Inflammatory macrophage treated with lipopolysaccharide for 1 hour (primary cell): ENCODE results near the gene MERTK.
"Not testable (repeated sequence)": the region's sequence is repeated elsewhere in the genome, so short reads cannot be mapped to it uniquely, and the experiment has no call there.

Experiments
- DNase-seq, 2 donors: peaks; one replicate each; pipeline ENCODE4 v3.0.0-alpha.2; 2020 to 2022

MERTK gene

DNA sequence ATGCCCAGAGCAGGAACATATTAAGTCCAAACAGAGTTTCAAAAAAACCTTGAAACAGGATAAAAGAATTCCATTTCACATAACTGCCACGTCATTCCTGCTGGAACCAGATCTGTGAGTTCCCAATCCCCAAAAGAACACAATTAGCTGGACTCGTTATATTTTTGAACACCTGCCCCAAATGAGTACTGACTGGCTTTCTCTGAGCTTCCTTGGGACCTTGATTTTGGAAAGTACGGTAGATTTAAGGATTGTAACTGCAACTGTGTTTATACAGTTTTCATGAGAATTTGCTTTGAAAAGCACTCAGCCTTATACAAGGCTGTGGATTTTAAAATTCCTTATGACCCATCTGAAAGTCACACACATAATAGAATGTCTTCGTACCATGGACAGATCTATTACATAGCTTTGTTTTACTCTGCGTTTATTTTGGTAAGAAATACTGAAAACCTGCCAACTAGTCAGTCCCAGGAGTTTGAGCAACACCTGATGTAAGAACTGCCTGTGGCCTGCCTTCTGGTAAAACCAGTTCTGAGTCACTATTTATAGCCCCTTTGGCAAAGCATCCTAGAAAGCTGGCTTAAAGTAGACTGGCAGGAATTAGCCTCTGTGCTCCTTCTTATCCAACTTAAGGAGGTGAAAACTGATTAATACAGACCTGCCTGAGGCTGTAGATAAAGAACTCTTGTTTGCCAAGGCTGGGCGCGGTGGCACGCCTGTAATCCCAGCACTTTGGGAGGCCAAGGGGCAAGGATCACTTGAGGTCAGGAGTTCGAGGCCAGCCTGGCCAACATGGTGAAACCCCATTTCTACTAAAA, 48.1 kb downstream of the MERTK start:
- no peak for DNase-seq

DNA sequence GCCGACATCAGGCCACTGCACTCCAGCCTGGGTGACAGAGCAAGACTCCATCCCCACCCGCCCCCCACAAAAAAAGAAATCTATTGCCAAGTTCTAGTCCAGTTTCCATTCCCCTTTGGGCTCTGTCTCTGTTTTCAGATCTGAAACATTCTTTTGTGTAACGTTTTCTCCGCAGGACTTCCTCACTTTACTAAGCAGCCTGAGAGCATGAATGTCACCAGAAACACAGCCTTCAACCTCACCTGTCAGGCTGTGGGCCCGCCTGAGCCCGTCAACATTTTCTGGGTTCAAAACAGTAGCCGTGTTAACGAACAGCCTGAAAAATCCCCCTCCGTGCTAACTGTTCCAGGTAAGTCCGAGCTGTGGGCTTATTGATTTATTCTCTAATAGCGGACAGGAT, 48.8 kb downstream of the MERTK start:
- DNase-seq, result no peak

DNA sequence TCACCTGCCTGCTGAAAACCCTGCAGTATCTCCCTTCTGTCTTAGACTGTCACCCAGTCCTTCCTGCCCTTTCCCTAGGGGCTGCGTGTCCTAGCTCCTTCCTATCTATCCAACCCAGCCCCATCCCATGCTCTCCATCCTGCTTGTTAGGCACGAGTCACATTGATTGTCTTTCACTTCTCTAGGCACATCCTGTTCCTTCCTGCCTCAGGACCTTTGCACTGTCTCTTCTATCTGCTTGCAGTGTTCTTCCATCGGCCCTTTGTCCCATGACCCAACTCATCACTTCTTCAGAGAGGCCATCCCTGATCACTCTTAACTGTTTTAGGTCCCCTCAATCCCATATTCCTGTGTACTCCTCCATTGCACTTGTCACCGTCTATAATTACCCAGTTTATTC, 50.4 kb downstream of the MERTK start:
- DNase-seq, result no peak

DNA sequence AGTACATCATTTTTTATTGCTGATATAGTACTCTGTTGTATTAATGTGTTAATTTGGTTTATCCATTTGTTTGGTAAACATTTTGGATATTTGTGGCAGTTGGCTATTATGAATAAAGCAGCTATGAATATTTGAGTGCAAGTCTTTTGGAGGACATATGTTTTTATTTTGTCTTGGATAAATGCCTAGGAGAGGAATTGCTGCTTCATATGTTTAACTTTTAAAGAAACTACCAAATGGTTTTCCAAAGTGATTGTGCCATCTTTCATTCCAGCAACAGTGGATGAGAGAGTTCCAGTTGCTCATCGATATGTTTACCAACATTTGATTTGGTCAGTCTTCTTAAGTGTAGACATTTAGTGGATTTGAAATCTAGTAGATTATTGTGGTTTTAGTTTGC, 51.8 kb downstream of the MERTK start:
- DNase-seq, result no peak

DNA sequence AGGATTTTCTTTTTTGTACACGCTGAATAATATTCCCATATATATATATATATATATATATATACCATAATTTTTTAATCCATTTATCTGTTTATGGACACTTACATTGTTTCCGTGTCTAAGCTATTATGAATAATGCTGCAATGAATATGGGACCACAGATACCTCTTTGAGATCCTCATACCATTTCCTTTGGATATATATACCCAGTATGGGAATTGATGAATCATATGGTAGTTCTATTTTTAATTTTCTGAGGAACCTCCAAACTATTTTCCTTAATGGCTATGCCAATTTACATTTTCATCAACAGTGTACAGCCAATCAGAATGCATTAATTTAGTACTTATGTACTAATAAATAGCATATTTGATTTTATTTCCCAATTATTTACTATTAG, 53.1 kb downstream of the MERTK start:
- DNase-seq, result no peak

DNA sequence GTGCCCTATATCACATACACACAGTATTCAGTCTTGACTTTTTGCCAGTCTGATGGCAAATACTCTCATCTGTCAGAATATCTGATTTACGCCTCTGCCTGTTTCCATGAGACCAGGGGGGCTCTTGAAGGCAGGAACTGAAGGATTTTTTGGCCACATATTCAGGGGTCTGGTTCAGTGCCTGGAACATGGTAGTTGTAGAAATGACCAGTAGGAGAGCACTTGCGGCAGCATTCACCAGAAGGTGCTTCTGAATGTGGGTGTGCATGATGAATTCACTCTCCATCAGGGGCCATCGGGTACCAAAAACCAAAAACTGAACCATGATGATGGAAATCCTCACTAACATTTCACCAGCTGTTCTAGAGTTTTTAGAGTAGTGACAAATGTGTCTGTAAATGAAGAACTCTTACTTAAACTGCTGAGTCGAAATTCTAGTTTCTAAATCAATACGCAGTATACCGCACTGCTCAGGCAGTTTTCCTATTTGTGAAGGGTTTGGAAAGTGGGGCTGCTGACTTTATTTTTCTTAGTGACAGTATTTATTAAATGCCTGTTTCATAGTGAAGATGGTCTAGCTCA, 54.6 kb downstream of the MERTK start:
- DNase-seq, result no peak

DNA sequence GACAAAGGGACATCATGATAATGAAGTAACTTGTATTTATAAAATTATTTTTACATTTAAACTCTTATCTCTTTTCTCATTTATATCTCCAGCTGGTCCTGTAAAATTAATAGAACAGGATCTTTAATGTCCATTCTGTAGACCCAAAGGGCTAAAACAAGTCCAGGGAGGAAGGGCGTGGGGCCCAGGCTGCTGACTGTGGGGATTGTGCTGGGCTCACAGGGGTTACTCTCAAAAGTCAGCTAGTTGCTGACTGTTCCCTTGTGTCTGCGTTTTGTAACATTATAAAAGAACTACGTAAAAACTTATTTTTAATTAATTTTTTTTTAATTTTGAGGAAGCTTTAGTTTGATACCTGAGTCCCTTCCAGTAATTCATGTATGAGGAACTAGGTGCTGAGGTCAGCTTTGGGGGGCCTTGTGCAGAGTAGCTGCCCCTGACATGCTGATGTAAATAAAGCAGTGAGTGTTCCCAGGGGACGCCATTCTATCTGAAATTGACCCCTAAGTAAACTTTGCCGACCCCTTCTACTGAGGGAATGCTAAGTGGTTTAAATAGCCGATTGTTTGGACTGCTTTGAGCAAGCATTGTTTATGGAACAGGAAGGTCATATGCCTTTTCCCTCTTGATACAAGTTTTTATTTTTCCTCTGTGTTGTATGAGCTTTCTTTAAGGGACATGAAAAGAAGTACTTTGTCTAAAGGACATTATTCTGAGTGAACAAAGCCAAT, 56.4 kb downstream of the MERTK start:
- no peak for DNase-seq

DNA sequence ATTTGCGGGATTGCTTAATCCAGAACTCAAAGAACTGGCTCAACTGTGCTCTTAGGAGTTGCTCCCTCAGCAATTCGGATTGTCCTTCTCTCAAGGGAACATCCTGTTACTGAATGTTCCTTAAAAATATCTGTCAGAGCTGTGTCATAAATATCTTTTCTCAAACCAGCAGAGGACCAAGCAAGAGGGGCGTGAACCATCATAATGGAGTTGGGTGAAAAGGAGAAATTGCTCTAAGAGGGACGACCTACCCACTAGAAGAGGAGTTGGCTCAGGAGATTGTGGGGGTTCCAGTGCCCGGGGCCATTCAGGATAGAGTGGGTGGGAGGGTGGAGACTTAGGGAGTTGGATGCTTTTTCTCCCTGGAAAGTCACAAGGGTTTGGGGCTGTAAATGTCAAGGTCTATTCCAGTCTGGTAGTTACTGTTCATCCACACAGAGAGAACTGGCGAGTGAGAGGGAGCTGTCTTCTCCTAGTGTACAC, 59.5 kb downstream of the MERTK start:
- DNase-seq, result peak; percentile 20 to 57

DNA sequence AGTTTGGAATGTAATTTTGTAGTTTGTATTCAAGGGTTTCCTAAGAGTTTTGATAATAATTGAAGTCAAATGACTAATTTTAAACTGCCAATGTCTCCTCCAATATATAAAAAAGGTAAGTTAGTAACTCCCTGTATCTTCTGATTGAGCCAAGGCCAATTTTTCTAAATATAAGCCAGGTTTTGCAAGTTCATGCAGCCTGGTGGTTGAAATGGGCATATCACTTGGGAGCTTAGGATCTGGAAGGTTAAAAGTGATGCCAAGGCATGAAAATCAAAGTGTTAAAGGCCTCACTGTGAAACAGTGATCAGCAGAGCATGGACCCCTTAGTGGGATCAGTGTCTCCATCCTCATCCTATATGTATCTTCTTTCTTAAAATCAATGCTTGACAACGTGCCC, 60.5 kb downstream of the MERTK start:
- DNase-seq, result no peak

DNA sequence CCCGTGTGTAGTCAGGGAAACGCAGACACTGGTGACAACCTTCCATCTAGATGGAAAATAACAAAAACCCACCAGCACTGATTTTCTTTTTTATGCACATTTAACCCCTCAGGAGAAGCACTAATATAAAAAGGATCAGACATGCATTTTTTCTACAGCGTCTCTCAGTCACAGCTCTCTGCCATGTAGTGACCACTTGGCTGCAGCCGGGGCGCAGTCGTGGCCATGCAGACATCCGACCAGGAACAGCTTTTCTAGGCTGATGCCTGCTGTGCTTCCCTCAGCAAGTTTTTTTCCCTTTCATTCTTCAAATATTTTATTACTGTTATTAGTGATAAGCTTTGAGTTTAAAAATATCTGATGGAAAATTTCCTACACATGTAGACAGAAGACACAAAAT, 63.3 kb downstream of the MERTK start:
- no peak for DNase-seq

DNA sequence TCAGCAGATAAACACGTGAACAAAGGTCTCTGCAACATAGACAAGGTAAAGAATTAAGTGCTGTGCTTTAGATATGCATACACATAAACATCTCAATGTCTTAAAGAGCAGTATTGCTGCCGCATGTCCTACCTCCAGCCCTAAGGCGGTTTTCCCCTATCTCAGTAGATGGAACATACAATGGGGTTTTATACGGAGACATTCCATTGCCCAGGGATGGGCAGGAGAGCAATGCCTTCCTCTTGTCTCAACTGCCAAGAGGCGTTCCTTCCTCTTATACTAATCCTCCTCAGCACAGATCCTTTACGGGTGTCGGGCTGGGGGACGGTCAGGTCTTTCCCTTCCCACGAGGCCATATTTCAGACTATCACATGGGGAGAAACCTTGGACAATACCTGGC, 64.7 kb downstream of the MERTK start:
- not testable (repeated sequence) for DNase-seq

DNA sequence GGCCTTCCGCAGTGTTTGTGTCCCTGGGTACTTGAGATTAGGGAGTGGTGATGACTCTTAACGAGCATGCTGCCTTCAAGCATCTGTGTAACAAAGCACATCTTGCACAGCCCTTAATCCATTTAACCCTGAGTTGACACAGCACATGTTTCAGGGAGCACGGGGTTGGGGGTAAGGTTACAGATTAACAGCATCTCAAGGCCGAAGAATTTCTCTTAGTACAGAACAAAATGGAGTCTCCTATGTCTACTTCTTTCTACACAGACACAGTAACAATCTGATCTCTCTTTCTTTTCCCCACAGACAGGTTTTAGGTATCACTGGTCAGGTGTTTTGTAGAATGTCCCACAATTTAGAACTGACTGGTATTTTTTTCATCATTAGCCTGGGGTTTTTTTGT, 65.1 kb downstream of the MERTK start:
- DNase-seq, result not testable (repeated sequence)

DNA sequence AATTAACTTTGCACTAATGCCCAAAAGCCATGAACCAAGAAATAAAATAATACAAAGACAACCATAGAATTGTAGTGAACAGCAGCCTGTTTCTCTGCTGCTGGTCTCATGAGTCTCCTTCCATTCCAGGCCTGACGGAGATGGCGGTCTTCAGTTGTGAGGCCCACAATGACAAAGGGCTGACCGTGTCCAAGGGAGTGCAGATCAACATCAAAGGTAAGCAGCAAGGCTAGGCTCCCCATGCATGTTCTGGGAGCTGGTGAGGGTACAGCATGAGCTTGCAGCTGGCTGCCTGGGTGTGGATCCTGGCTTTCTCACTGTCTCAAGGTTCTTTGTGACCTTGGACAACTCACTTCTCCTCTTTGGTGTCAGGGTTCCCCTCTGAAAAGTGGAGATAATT, 66.7 kb downstream of the MERTK start:
- DNase-seq, result no peak

DNA sequence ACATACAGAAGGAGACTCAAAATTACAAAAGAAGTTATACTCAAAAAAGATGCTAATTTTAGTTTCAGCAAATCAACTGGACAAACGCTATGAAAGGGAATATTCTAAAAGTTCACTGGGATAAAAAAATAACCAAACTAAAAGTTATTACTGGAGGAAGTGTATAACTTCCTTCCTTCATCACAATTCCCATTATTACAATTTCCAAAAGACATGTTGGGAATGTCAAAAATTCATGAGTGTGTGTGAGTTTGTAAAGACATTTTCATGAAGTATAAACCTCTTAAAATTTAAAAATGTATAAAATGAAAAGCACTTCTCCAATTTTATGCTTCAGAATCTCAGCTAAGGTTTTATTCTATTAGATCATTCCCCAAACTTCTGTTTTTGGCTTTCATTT, 67.8 kb downstream of the MERTK start:
- DNase-seq, result no peak

DNA sequence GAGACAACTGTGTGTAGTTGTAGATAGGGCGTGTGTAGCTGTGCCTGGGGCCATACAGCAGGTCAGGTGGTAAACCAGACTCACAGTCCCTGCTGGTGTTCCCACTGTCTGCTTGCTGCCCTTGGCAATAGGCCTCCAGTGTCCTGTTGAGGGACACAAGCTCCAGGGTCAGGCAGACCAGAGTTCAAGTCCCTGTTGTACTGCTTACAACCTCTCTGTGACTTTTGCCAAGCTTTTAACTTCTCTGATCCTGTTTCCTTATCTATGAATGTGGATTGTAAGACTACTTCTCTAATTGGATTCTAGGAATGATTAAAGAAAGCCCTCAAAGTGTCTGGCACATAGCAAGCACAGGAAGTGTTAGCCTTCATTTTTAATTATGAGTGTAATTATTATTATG, 68.6 kb downstream of the MERTK start:
- no peak for DNase-seq

DNA sequence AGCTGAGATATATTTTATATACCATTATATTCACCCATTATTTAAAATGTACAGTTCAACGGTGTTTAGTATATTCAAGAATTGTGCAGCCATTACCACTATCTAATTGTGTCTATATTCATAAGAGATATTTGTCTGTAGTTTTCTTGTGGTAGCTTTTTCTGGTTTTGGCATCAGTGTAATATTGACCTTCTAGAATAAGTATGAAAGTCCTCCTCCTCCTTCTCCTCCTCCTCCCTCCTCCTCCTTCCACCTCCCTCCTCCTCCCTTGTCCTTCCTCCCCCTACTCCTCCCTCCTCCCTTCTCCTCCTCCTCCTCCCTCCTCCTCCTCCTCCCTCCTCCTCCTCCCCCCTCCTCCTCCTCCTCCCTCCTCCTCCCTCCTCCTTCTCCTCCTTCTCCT, 72.0 kb downstream of the MERTK start:
- no peak for DNase-seq

DNA sequence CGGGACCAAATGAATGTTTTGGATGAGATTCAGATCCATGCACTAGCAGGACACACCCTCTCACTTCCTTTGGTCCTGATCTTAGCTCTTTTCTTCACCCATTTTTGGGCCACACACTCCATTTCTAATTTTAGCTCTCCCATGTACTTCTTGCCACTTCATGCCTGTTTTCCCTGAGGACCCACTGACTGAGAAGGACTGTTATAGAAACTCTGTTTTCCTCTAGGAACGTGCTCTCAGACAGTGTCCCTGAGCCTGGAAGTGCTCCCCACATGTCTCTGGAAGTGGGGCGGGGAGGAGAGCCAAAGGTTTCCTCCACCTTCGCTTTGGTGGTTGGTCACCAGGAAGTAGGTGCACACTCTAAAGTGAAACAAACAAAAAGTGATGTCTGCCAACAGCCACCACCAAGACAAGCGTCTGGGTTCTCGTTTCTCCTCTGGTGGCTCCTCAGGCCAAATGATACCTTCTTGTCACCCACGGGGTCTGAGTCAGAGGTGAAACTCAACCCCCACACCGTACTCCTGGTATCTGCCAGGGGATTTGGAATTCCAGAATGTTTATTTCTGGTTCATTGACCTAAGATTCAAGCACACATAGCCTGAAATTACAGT, 74.7 kb downstream of the MERTK start:
- DNase-seq, result no peak

DNA sequence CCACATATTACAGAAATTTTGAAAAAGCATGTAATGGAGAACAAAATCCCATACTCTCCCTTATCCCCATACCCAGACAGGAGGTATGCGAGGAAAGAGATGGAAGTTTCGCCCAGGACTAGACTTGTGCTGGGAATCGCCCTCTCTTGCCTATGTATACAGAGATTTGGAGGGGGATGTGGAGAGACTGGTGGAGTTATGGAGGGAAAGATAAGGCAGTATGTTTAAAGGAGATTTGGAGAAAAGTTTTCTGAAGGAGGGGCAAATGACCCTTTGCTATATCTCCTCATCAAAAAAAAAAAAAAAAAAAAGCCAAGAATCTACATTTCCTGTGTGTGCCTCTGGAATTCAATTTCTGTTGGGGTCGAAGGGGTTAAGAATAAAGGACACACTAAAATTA, 75.3 kb downstream of the MERTK start:
- no peak for DNase-seq

DNA sequence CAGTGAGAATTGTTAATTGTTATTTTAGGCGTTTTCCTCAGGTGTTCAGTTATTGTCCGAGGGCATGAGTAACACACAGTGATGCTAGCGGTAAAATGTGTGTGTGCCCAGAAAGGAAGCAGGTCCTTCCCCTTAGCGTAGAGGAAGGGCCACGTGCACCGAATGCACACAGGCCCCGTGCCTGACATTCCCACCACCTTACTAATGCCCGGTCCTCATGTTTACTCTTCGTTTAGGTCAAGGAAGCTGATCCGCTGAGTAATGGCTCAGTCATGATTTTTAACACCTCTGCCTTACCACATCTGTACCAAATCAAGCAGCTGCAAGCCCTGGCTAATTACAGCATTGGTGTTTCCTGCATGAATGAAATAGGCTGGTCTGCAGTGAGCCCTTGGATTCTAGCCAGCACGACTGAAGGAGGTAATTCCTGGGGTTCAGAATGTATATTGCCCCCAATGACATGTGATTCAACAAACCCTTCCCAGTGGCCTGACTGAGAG, 76.7 kb downstream of the MERTK start:
- DNase-seq, result no peak

DNA sequence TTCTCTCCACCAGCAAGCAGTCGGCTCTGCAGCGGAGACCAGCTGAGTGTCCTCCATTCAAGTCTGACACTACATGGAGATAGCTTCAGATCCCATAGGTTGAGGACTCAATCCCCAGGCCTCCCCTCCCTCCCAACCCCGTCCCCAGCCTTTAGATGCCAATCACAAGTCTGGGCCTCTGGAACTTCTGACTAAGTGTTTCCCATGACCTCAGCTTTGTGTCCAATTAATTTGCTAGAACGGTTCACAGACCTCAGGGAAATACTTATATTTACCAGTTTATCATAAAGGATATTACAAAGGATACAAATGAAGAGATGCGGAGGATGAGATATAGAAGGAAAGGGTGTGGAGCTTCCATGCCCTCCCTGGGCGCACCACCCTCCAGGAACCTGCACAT, 77.4 kb downstream of the MERTK start:
- DNase-seq, result no peak

DNA sequence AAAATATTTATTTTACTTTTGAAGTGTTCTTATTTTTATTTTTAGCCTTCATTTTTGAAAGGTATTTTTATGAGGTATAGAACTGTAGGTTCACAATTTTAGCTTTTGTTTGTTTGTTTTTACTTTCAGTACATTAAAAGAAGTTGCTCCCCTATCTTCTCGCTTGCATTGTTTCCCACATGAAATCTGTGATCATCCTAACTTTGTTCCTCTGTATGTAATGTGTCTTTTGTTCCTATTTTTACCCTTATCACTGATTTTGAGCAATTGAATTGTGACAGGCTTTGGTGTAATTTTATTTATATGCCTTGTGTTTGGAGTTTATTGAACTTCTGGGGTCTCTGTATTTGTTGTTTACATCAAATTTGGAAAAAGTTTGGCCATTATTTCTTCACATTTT, 78.8 kb downstream of the MERTK start:
- no peak for DNase-seq

DNA sequence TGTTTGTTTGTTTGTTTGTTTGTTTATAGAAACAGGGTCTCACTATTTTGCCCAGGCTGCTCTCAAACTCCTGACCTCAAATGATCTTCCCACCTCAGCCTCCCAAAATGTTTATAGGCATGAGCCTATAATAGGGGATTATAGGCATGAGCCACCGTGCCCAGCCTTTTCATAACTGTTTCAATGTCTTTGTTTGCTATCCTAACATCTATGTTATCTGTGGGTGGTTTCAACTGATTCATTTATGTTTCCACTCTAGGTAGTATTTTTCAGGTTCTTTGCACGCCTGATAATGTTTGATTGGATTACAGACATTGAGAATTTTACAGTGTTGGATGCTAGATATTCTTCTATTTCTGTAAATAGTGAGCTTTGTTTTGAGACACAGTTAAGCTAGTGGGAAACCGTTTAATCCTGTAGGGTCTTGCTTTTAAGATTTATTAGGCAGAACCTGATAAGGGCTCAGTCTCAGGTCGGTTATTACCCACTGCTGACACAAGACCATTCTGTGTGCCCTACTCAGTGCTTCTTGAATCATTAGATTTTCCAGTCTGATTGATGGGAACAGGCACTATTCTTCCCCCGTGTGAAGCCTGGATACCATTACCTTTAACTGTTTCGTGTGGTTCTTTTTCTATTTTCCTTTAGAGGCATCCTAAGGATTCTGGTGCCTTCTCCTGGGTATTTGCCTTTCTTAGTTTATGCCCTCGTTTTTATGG, 80.2 kb downstream of the MERTK start:
- DNase-seq, result no peak

DNA sequence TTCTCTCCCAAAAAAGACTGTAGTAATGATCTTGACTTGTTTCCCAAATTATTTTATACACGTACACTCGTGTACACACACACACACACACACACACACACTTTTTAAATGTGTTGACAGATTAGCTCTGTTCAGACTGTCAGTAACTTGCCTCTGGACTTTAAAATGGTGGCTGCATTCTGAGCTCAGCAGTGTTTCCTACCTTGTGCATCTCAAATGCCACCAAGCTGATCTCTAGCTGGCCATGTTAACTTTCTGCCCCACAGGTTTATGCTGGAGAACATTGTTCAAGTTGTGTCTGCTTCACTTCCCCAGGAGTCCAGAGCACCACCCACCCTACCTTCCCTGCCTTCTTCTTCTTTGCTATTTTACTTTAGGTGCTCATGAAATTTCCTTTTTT, 83.3 kb downstream of the MERTK start:
- no peak for DNase-seq
